ENCODE results near the gene DISC1. TPM values are rescaled to one million over a fixed set of nuclear protein-coding genes. Genes with fewer than 3 reads are reported as not detected.
A peak's percentile ranks its signal among the peaks of the same experiment; 100 is the strongest.

Gene DISC1
- total and polyA plus RNA-seq, 2 donors (not counting 3 experiments of a cell fraction or from before 2014, with no cell fraction given) = 3.3 to 14.7 TPM

DNA sequence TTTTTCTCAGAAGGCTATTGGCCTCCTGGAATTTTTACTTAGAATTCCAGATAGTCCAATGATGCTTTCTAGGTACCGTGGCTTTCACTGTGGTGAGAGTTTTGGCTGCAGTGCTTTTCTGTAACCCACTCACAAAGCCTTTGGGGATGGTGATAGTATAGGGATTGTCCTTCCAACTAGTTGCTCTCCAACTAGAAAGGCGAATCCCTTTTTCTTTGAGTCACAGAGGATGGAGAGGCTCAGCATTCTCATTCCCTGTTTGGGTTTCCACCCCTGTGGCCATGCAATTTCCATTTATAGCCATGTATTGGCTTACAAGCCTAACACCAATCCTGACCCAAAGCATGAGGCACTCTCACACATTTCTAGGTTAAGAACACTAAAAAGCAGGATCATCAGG, 300.3 kb downstream of the DISC1 start:
- intact Hi-C loops (cut with micrococcal nuclease) = no loop called here
- no peaks in the 10 kb centered on the region for H3K36me3 ChIP-seq (ENCODE audit: control insufficient read depth in 2 of 2, extremely low read depth in 1 of 2, insufficient read depth in 2 of 2, low read length in 2 of 2)
- no peak overlapping the region for H3K9ac ChIP-seq (replicated peaks; ENCODE audit: extremely low read depth, insufficient read depth, low read length)
- no TSS peak for BruUV-seq (replicated peaks)
- no peaks in the 10 kb centered on the region for H3K9me1 ChIP-seq (replicated peaks; ENCODE audit: control insufficient read depth, extremely low read depth, insufficient read depth, low read length)
- no peak overlapping the region for H3K27ac ChIP-seq (ENCODE audit: insufficient read depth, low read depth, low read length)
- DNase-seq (ENCODE audit: low read depth, low spot score) (no peak), FAIRE-seq (no peak)
- H3K27me3 ChIP-seq (ENCODE audit: control insufficient read depth in 2 of 2, insufficient read depth in 2 of 2, low read length in 2 of 2) = no peaks in the 10 kb centered on the region
- peaks cover 17% of the 10 kb centered on the region for H3K4me1 ChIP-seq (ENCODE audit: control insufficient read depth, extremely low read depth, insufficient read depth, low read length)
- POLR2A ChIA-PET = no interaction called here
- no peak overlapping the region for H3K4me2 ChIP-seq (ENCODE audit: insufficient read depth, low read length)
- no peak overlapping the region for H2AFZ ChIP-seq (ENCODE audit: low read depth, low read length)
- no peaks in the 10 kb centered on the region for H4K20me1 ChIP-seq (replicated peaks; ENCODE audit: control insufficient read depth, extremely low read depth, insufficient read depth, low read length)
- TF ChIP-seq FOS (IDR thresholded peaks at IDR 0.05; ENCODE audit: borderline replicate concordance, insufficient read depth, low read length) = no peak
- no peak for TF ChIP-seq POLR2A (IDR thresholded peaks at IDR 0.05; ENCODE audit: low read depth, low read length)
- TF ChIP-seq MYC (IDR thresholded peaks at IDR 0.05; ENCODE audit: low read depth, low read length) = no peak
- TF ChIP-seq EZH2 (IDR thresholded peaks at IDR 0.05; ENCODE audit: borderline replicate concordance, low read depth, low read length, severe bottlenecking) = no peak
- H3K4me3 ChIP-seq (replicated peaks in 1 of 3; ENCODE audit: insufficient read depth in 1 of 3, low read depth in 1 of 3, low read length in 3 of 3) = no peak overlapping the region
- no peaks in the 10 kb centered on the region for H3K79me2 ChIP-seq (ENCODE audit: control insufficient read depth, insufficient read depth, low read length)
- CTCF ChIA-PET = no interaction called here
- dilution Hi-C loops (cut with MboI; ENCODE audit: extremely low pct_ligation_motif_present, low sequenced_read_pairs) = no loop called here
- H3K9me3 ChIP-seq (replicated peaks; ENCODE audit: control insufficient read depth, insufficient read depth, low read length) = no peaks in the 10 kb centered on the region

DNA sequence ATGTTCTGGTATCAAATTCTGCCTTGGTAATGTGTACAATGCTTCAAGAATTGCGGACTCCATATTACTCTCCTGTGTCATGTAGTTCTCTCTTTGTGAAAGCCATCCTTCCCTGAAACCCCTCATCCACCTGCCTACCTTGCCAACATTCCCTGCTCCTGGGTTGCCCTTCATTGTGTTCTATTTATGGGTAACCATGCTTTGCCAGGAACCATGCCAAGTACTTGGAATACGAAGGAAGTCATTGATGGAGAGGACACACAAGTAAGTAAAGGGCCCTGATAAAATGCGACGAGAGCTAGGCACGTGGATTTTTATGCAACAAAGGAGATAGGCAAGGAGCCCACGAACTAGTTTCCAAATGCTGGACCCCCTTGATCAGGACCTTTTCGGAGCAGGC, 300.8 kb downstream of the DISC1 start:
- no peak overlapping the region for H3K9ac ChIP-seq (replicated peaks; ENCODE audit: extremely low read depth, insufficient read depth, low read length)
- no peaks in the 10 kb centered on the region for H4K20me1 ChIP-seq (replicated peaks; ENCODE audit: control insufficient read depth, extremely low read depth, insufficient read depth, low read length)
- TF ChIP-seq, protein P1, sequence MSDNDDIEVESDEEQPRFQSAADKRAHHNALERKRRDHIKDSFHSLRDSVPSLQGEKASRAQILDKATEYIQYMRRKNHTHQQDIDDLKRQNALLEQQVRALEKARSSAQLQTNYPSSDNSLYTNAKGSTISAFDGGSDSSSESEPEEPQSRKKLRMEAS (IDR thresholded peaks at IDR 0.05; ENCODE audit: insufficient read depth, insufficient read length) = no peak
- TF ChIP-seq CTCF (IDR thresholded peaks at IDR 0.05; ENCODE audit: extremely low read depth in 1 of 2, insufficient read depth in 1 of 2, low read depth in 1 of 2, low read length in 2 of 2) = no peak
- TF ChIP-seq FOS (IDR thresholded peaks at IDR 0.05; ENCODE audit: borderline replicate concordance, insufficient read depth, low read length) = no peak
- no peak for TF ChIP-seq MYC (IDR thresholded peaks at IDR 0.05; ENCODE audit: low read depth, low read length)
- TF ChIP-seq JUN (IDR thresholded peaks at IDR 0.05; ENCODE audit: borderline replicate concordance, insufficient read depth, insufficient read length, low read depth) = no peak
- TF ChIP-seq POLR2AphosphoS5 (IDR thresholded peaks at IDR 0.05; ENCODE audit: insufficient read depth, low read depth, low read length) = no peak
- TF ChIP-seq GATA2 (IDR thresholded peaks at IDR 0.05; ENCODE audit: insufficient read depth, insufficient read length, low read depth, low read length) = no peak
- TF ChIP-seq POLR2A (IDR thresholded peaks at IDR 0.05; ENCODE audit: low read depth, low read length) = no peak
- TF ChIP-seq EZH2 (IDR thresholded peaks at IDR 0.05; ENCODE audit: borderline replicate concordance, low read depth, low read length, severe bottlenecking) = no peak
- H3K9me1 ChIP-seq (replicated peaks; ENCODE audit: control insufficient read depth, extremely low read depth, insufficient read depth, low read length) = no peaks in the 10 kb centered on the region
- no peak for FAIRE-seq
- peaks cover 17% of the 10 kb centered on the region for H3K4me1 ChIP-seq (ENCODE audit: control insufficient read depth, extremely low read depth, insufficient read depth, low read length)
- no peak overlapping the region for H2AFZ ChIP-seq (ENCODE audit: low read depth, low read length)
- CTCF ChIA-PET = no interaction called here
- H3K27me3 ChIP-seq (ENCODE audit: control insufficient read depth in 2 of 2, insufficient read depth in 2 of 2, low read length in 2 of 2) = no peaks in the 10 kb centered on the region
- DNase-seq (ENCODE audit: low read depth, low spot score) = peak; percentile 50
- H3K36me3 ChIP-seq (ENCODE audit: control insufficient read depth in 2 of 2, extremely low read depth in 1 of 2, insufficient read depth in 2 of 2, low read length in 2 of 2) = no peaks in the 10 kb centered on the region
- no peak overlapping the region for H3K27ac ChIP-seq (ENCODE audit: insufficient read depth, low read depth, low read length)
- intact Hi-C loops (cut with micrococcal nuclease) (no loop called here), dilution Hi-C loops (cut with MboI; ENCODE audit: extremely low pct_ligation_motif_present, low sequenced_read_pairs) (no loop called here)
- POLR2A ChIA-PET = no interaction called here
- no peak overlapping the region for H3K4me2 ChIP-seq (ENCODE audit: insufficient read depth, low read length)
- H3K79me2 ChIP-seq (ENCODE audit: control insufficient read depth, insufficient read depth, low read length) = no peaks in the 10 kb centered on the region
- H3K9me3 ChIP-seq (replicated peaks; ENCODE audit: control insufficient read depth, insufficient read depth, low read length) = no peaks in the 10 kb centered on the region
- no TSS peak for BruUV-seq (replicated peaks)
- no peak overlapping the region for H3K4me3 ChIP-seq (replicated peaks in 1 of 3; ENCODE audit: insufficient read depth in 1 of 3, low read depth in 1 of 3, low read length in 3 of 3)
